Measurements from ENCODE around the gene PBX4. TPM values are rescaled to one million over a fixed set of nuclear protein-coding genes. Genes with fewer than 3 reads are reported as not detected.

The PBX4 gene
- total RNA-seq, 4 donors from 2014 or later = 2.2 to 10.1 (median 3.5) TPM

- DNase-seq (ENCODE audit: low spot score) (no peak), ATAC-seq (ENCODE audit: low FRiP score) (no peak)
- TF ChIP-seq, protein P1, sequence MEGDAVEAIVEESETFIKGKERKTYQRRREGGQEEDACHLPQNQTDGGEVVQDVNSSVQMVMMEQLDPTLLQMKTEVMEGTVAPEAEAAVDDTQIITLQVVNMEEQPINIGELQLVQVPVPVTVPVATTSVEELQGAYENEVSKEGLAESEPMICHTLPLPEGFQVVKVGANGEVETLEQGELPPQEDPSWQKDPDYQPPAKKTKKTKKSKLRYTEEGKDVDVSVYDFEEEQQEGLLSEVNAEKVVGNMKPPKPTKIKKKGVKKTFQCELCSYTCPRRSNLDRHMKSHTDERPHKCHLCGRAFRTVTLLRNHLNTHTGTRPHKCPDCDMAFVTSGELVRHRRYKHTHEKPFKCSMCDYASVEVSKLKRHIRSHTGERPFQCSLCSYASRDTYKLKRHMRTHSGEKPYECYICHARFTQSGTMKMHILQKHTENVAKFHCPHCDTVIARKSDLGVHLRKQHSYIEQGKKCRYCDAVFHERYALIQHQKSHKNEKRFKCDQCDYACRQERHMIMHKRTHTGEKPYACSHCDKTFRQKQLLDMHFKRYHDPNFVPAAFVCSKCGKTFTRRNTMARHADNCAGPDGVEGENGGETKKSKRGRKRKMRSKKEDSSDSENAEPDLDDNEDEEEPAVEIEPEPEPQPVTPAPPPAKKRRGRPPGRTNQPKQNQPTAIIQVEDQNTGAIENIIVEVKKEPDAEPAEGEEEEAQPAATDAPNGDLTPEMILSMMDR (IDR thresholded peaks at IDR 0.05) = no peak
Observed at GRCh38 chr19:19624032-19624570, 5.6 kb upstream of the PBX4 start.

DNA sequence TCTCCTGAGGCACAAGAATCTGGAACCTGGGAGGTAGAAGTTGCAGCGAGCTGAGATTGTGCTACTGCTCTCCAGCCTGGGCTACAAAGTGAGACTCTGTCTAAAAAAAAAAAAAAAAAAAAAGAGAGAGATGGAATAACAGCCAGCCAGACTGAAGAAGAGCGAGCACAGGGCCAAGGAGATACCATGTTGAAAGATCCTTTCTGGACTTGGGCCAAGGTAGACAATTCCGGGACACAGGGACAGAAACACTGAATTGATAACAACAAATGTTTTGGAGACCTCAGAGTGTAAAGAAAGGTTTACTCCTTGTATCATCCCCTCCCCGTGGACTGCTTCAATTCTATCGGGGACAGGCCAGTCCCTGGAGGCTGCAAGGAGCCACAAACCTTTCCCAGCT, 4.9 kb upstream of the PBX4 start:
- TF ChIP-seq, protein P1 (IDR thresholded peaks at IDR 0.05) = no peak
- DNase-seq (ENCODE audit: low spot score) = no peak
- ATAC-seq (ENCODE audit: low FRiP score) = no peak

DNA sequence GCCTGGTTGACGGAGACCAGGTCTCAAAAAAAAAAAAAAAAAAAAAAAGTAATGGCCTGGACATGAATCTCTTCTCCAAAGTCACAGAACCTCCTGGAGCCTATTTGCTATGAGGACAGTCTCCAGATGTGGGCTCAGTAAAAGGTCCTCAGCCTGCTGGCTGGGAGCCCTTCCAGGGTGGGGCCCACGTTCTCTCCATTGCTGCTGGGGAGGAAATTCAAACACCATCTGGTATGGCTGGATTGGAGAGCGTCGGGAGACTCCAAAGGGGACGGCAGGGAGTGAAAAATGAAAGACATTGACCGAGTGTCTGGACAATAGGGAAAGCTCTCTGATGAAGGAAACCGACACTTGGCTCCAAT, 1.3 kb upstream of the PBX4 start:
- TF ChIP-seq, protein P1 (IDR thresholded peaks at IDR 0.05) = no peak
- DNase-seq (ENCODE audit: low spot score) (no peak), ATAC-seq (ENCODE audit: low FRiP score) (no peak)

DNA sequence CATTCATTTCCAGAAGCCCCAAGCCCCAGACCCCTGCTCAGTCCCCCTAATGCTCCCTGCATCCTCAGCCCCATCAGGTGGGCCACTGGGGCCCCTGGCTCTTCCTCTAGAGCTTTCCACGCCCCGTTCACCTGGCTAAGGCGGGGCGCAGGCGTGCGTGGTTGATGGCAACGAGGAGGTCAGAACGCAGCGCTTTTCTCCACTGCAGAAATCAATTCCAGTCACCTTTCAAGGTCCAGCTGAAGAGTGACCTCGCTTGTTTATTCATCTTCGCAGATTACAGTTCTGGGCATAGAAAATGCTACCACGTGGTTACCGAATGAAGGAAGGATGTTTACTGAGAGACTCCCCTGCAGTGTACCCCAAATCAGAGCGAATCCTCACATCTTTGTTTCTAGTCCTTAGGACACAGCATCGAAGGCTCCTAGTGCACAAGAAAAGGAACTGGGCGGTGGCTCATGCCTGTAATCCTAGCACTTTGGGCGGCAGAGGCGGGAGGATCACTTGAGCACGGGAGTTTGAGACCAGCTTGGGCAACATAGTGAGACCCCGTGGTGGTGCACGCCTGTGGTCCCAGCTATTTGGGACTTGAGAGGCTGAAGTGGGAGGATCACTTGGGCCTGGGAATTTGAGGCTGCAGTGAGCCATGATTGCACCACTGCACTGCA, 828 bp upstream of the PBX4 start:
- TF ChIP-seq, protein P1 (IDR thresholded peaks at IDR 0.05) = no peak
- DNase-seq (ENCODE audit: low spot score) (no peak), ATAC-seq (ENCODE audit: low FRiP score) (no peak)

GRCh38 chr19:19615086-19615485, 3.4 kb downstream of the PBX4 start:
- DNase-seq (ENCODE audit: low spot score) (no peak), ATAC-seq (ENCODE audit: low FRiP score) (no peak)
- TF ChIP-seq, protein P1 (IDR thresholded peaks at IDR 0.05) = no peak

DNA sequence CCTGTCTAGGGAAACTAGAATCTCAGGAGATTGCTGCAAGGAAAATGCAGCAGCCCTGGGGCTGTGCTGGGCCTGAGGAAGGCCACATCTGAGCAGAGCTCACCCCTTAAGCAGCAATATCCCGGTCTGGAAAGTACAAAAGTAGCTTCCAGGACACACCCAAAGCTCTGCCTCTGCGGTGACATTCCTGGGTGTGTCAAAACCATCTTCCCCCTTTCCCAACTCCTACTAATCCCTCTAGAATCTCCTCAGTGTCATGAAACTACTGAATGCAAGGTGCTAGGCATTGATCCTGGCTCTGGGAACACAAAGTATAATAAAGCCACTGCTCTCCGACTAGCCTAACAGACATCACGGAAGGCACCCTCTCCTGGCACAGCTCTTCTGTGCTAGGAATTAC, 5.0 kb downstream of the PBX4 start:
- ATAC-seq (ENCODE audit: low FRiP score) (no peak), DNase-seq (ENCODE audit: low spot score) (no peak)
- TF ChIP-seq, protein P1 (IDR thresholded peaks at IDR 0.05) = no peak

All from omental fat pad (tissue), 4 donors.